IMR-90 (cell line): ENCODE measurements around the gene NOXO1. TPM values are rescaled to one million over a fixed set of nuclear protein-coding genes. Genes with fewer than 3 reads are reported as not detected.

Source experiments
- ATAC-seq: fragments of 200-7000 bp; cut with Tn5 transposase; 2 replicates; pipeline ENCODE4 v1.9.1; 2020; ENCODE audit warnings: low read depth, mild to moderate bottlenecking, moderate library complexity
- BruUV-seq: library from RNA; stranded (reverse); fragments of 400-500 nt; replicated peaks from 2 replicates; lab custom pipeline; 2021; lab: Mats Ljungman, UMichigan
- CTCF ChIA-PET: fragments of 300-600 bp; formaldehyde crosslinking; extraction: SDS; loops from one replicate; lab custom pipeline; 2021; ENCODE audit warnings: antibody characterized with exemption; lab: Yijun Ruan, JAX
- POLR2A ChIA-PET: fragments of 300-600 bp; sonication (Branson Sonifier 250); formaldehyde crosslinking; loops from one replicate; lab custom pipeline; 2022; ENCODE audit warnings: antibody characterized with exemption; ENCODE audit not compliant: unreplicated experiment; lab: Charles Lee
- DNase-seq: peaks from one replicate; pipeline ENCODE4 v3.0.0; 2013
- H2AFZ ChIP-seq: replicated peaks from 2 replicates; pipeline ENCODE3; 2013; ENCODE audit warnings: low read length, mild to moderate bottlenecking; ENCODE audit not compliant: poor library complexity
- H2AK5ac ChIP-seq: 2 replicates; pipeline ENCODE4 v1.6.1; 2013; ENCODE audit warnings: low read depth, low read length, inconsistent platforms
- H2AK9ac ChIP-seq: replicated peaks from 2 replicates; pipeline ENCODE3; 2013; ENCODE audit warnings: mild to moderate bottlenecking, low read depth, low read length, moderate library complexity; ENCODE audit not compliant: poor library complexity
- H2BK120ac ChIP-seq: 2 replicates; pipeline ENCODE4 v1.6.1; 2013; ENCODE audit warnings: low read depth, low read length, inconsistent platforms
- H2BK15ac ChIP-seq: 3 replicates; pipeline ENCODE4 v1.6.1; 2013; ENCODE audit warnings: low read depth, low read length, inconsistent platforms
- H2BK20ac ChIP-seq: 2 replicates; pipeline ENCODE4 v1.6.1; 2013; ENCODE audit warnings: low read depth, mild to moderate bottlenecking, inconsistent platforms, low read length, moderate library complexity
- H2BK5ac ChIP-seq: 2 replicates; pipeline ENCODE4 v1.6.1; 2013; ENCODE audit warnings: mild to moderate bottlenecking, low read depth, low read length, inconsistent platforms; ENCODE audit not compliant: poor library complexity, severe bottlenecking
- H3K14ac ChIP-seq: replicated peaks from 2 replicates; pipeline ENCODE4 v1.6.1; 2013; ENCODE audit warnings: low read depth, low read length, inconsistent platforms
- H3K18ac ChIP-seq: 2 replicates; pipeline ENCODE4 v1.6.1; 2013; ENCODE audit warnings: low read depth, low read length, control low read depth
- H3K23ac ChIP-seq: 2 replicates; pipeline ENCODE4 v1.6.1; 2013; ENCODE audit warnings: low read depth, low read length, inconsistent platforms
- H3K27ac ChIP-seq: 2 replicates; pipeline ENCODE4 v1.5.1; 2013; ENCODE audit warnings: mild to moderate bottlenecking, control low read depth, low read length; ENCODE audit not compliant: insufficient read depth
- H3K27me3 ChIP-seq: 2 replicates; pipeline ENCODE4 v1.6.1; 2013; ENCODE audit warnings: low read length; ENCODE audit not compliant: control insufficient read depth, insufficient read depth
- H3K36me3 ChIP-seq: 2 replicates; pipeline ENCODE4 v1.6.1; 2013; ENCODE audit warnings: low read length, mixed read lengths; ENCODE audit not compliant: control insufficient read depth, insufficient read depth
- H3K4ac ChIP-seq: 2 replicates; pipeline ENCODE4 v1.6.1; 2013; ENCODE audit warnings: low read depth, low read length, inconsistent platforms
- H3K4me1 ChIP-seq: 2 replicates; pipeline ENCODE4 v1.6.1; 2013; ENCODE audit warnings: low read length, mixed read lengths; ENCODE audit not compliant: control insufficient read depth, insufficient read depth
- H3K4me2 ChIP-seq: 2 replicates; pipeline ENCODE4 v1.6.1; 2013; ENCODE audit warnings: low read depth, mild to moderate bottlenecking, control low read depth, low read length, moderate library complexity
- H3K4me3 ChIP-seq: 2 replicates; pipeline ENCODE4 v1.5.1; 2013; ENCODE audit warnings: low read depth, mild to moderate bottlenecking, control low read depth, low read length, moderate library complexity; ENCODE audit not compliant: insufficient read depth
- H3K56ac ChIP-seq: 2 replicates; pipeline ENCODE4 v1.6.1; 2013; ENCODE audit warnings: low read length, inconsistent platforms; ENCODE audit not compliant: insufficient read depth; ENCODE audit errors: extremely low read depth
- H3K79me1 ChIP-seq, 2 experiments: 2 replicates each; pipeline ENCODE4 v1.6.1; 2013; ENCODE audit warnings: low read length in 2 of 2, inconsistent platforms in 1 of 2, low read depth in 1 of 2
- H3K9ac ChIP-seq: 2 replicates; pipeline ENCODE4 v1.6.1; 2013; ENCODE audit warnings: low read depth, low read length, control low read depth
- H3K9me1 ChIP-seq: 2 replicates; pipeline ENCODE4 v1.6.1; 2013; ENCODE audit warnings: low read length, inconsistent platforms; ENCODE audit not compliant: insufficient read depth
- H3K9me3 ChIP-seq: 2 replicates; pipeline ENCODE4 v1.6.1; 2013; ENCODE audit warnings: low read length; ENCODE audit not compliant: control insufficient read depth, insufficient read depth
- H4K20me1 ChIP-seq: 2 replicates; pipeline ENCODE4 v1.6.1; 2013; ENCODE audit warnings: low read length, inconsistent platforms; ENCODE audit not compliant: insufficient read depth
- H4K5ac ChIP-seq: 2 replicates; pipeline ENCODE4 v1.6.1; 2013; ENCODE audit warnings: mild to moderate bottlenecking, low read depth, low read length, control low read depth
- H4K8ac ChIP-seq, 2 experiments: 2 replicates each; pipeline ENCODE4 v1.6.1; 2013; ENCODE audit warnings: low read depth in 2 of 2, low read length in 2 of 2, control low read depth in 1 of 2, inconsistent platforms in 1 of 2
- H4K91ac ChIP-seq: 2 replicates; pipeline ENCODE4 v1.6.1; 2013; ENCODE audit warnings: low read depth, low read length, inconsistent platforms; ENCODE audit not compliant: insufficient read depth
- CEBPB ChIP-seq: IDR thresholded peaks from 2 replicates; pipeline ENCODE4 v1.6.1; 2012; ENCODE audit warnings: low read depth, low read length, improper control_type of control experiment
- WGBS, 2 experiments: methylation state at CpG; one replicate each; pipeline versions ENCODE4 v1.1.5 to v1.1.7; 2013; ENCODE audit warnings: missing lambda C conversion rate in 2 of 2; ENCODE audit not compliant: insufficient read length in 1 of 2; ENCODE audit errors: extremely low coverage in 2 of 2; 5-methylcytosine and 5-hydroxymethylcytosine counted together
- dilution Hi-C: fragments of 300-500 bp; cut with HindIII; formaldehyde crosslinking; loops from one replicate; pipeline ENCODE4 v1.14.3; 2018; ENCODE audit warnings: low sequenced_read_pairs; ENCODE audit not compliant: unreplicated experiment
- in situ Hi-C: fragments of 300-500 bp; cut with MboI; formaldehyde crosslinking; loops from 3 replicates; pipeline ENCODE4 v1.14.3; 2019; ENCODE audit warnings: low sequenced_read_pairs, inconsistent platforms, mixed read lengths
- intact Hi-C: fragments of 100-400 bp; cut with micrococcal nuclease; formaldehyde crosslinking; loops from 2 replicates; pipeline ENCODE4 v1.10.0; 2022
- polyA plus RNA-seq, 3 experiments: library from polyadenylated mRNA; depleted of rRNA; stranded (reverse); fragments of >200 nt; gene quantifications; 2 replicates each; pipeline ENCODE4 v1.2.3, GENCODE V29; 2012; ENCODE audit warnings: low replicate concordance in 1 of 3
- total RNA-seq: library from RNA; depleted of rRNA; stranded (reverse); fragments of >200 nt; gene quantifications from 2 replicates; pipeline ENCODE4 v1.2.3, GENCODE V29; 2012

Gene NOXO1
- total and polyA plus RNA-seq, 2 of the 4 experiments (the other 2 are of a cell fraction) = 0.56 TPM; not detected in 1

DNA sequence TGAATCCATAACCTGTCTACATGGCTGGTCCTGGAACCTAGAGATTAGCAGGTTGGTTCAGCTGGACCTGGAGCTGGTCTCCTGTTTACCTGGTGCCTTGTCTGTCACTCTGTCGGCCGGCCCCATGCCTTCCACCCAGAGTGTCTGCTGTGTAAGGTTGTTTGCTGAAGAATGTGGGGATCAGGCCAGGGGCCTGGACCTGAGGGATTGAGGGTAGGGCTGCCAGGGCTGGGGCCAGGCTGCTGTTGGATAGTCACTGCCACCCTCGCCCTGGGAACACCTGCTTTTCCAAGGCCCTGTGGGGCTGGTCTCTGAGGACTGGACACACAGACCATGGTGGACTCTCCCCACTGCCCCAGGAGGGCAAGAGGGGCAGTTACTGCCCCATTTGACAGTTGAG lies 46.9 kb upstream of the NOXO1 start:
- ATAC-seq (no peak), DNase-seq (no peak)
- H3K23ac ChIP-seq = peak overlapping the region; percentile 94
- peaks cover 28% of the 10 kb centered on the region for H3K4me1 ChIP-seq
- H3K4me2 ChIP-seq = peak overlapping the region; percentile 96
- H4K91ac ChIP-seq = peak overlapping the region; percentile 2; the same call in 1 of the 2 replicates
- peak overlapping the region; percentile 99 for H2AK5ac ChIP-seq
- peak overlapping the region; percentile 37; the same call in 1 of the 2 replicates for H2BK120ac ChIP-seq
- H3K14ac ChIP-seq = peak overlapping the region; percentile 97
- BruUV-seq = no TSS peak
- intact Hi-C loops = no loop called here
- H2BK15ac ChIP-seq = no peak overlapping the region
- ChIA-PET POLR2A (no interaction called here), CTCF (interaction anchor here (1.3 kb wide), 1 partner anchor 24 kb away, joined by 5 read pairs; no protein-coding TSS in a partner anchor)
- H3K9me3 ChIP-seq = no peaks in the 10 kb centered on the region
- H2AK9ac ChIP-seq = peak overlapping the region; percentile 77
- peak overlapping the region; percentile 31 for H3K27ac ChIP-seq
- H3K79me1 ChIP-seq = peaks cover 8 to 56% of the 10 kb centered on the region in 2 experiments
- H3K18ac ChIP-seq = no peak overlapping the region
- H3K36me3 ChIP-seq = peaks cover 19% of the 10 kb centered on the region
- H2AFZ ChIP-seq = peak overlapping the region; percentile 75
- H3K4me3 ChIP-seq = peak overlapping the region; percentile 70
- no peak overlapping the region for H4K5ac ChIP-seq
- peak overlapping the region; percentile 80 for H3K9ac ChIP-seq
- no CpG with 5 or more reads among the region's 3 CpGs for WGBS, 2 experiments
- dilution Hi-C loops = no loop called here
- H4K8ac ChIP-seq = peak overlapping the region in 1 of 2 experiments; percentile 20; a peak in 1 of 4 replicates
- peaks cover 9% of the 10 kb centered on the region for H3K9me1 ChIP-seq
- H3K56ac ChIP-seq = no peak overlapping the region
- H2BK20ac ChIP-seq = 0 out of 2 replicates have a peak overlapping the region, but pooled peaks have one; percentile 14
- in situ Hi-C loops = no loop called here
- no peak for TF ChIP-seq CEBPB
- no peaks in the 10 kb centered on the region for H3K27me3 ChIP-seq
- peak overlapping the region; percentile 62 for H2BK5ac ChIP-seq
- H4K20me1 ChIP-seq = peaks cover 15% of the 10 kb centered on the region
- H3K4ac ChIP-seq = peak overlapping the region; percentile 93
